ENCODE measurements around the gene UNC13C. TPM values are rescaled to one million over a fixed set of nuclear protein-coding genes. Genes with fewer than 3 reads are reported as not detected.

The UNC13C gene
- total RNA-seq, 1 experiment from 2014 or later, result not detected

GRCh38 chr15:54566654-54567053, 588.4 kb downstream of the UNC13C start:
- ATAC-seq (no peak), DNase-seq (ENCODE audit: low read depth, low spot score) (no peak)
- no peaks in the 10 kb centered on the region for H3K79me2 ChIP-seq (ENCODE audit: insufficient read depth, low read length)
- H3K9me3 ChIP-seq (ENCODE audit: control insufficient read depth in 1 of 2, insufficient read depth in 1 of 2, low read depth in 1 of 2, low read length in 2 of 2), result peaks cover 4 to 18% of the 10 kb centered on the region in 2 experiments; a peak in 3 of 4 replicates
- H3K9me2 ChIP-seq (ENCODE audit: insufficient read depth), result no peaks in the 10 kb centered on the region
- no peaks in the 10 kb centered on the region for H4K20me1 ChIP-seq (ENCODE audit: insufficient read depth)
- no peak overlapping the region for H3K4me3 ChIP-seq (replicated peaks in 1 of 2; ENCODE audit: low read depth in 1 of 2, low read length in 2 of 2)
- BruUV-seq (replicated peaks), result no TSS peak
- H3K9ac ChIP-seq (ENCODE audit: low read length), result no peak overlapping the region
- intact Hi-C loops (cut with micrococcal nuclease), result no loop called here
- H3K27ac ChIP-seq (ENCODE audit: low read depth, low read length), result no peak overlapping the region
- H3K36me3 ChIP-seq (ENCODE audit: control insufficient read depth in 1 of 2, insufficient read depth in 2 of 2, low read length in 2 of 2), result no peaks in the 10 kb centered on the region
- H3K27me3 ChIP-seq (ENCODE audit: insufficient read depth, low read length), result no peaks in the 10 kb centered on the region
- CTCF ChIA-PET, result no interaction called here
- no peak overlapping the region for H2AFZ ChIP-seq (ENCODE audit: low read depth, low read length, poor library complexity, severe bottlenecking)
- H3K4me2 ChIP-seq (ENCODE audit: low read length), result no peak overlapping the region
- RAD21 ChIA-PET (ENCODE audit: low non-redundant PET in 1 of 2, low total read pairs in 2 of 2, uncharacterized antibody in 2 of 2, unreplicated experiment in 2 of 2), result no interaction called here
- no peaks in the 10 kb centered on the region for H3K4me1 ChIP-seq (ENCODE audit: control insufficient read depth in 1 of 2, insufficient read depth in 2 of 2, low read length in 2 of 2)
- POLR2A ChIA-PET, result no interaction called here
- TF ChIP-seq MAX (IDR thresholded peaks at IDR 0.05) (no peak), TCF7L2 (IDR thresholded peaks at IDR 0.05; ENCODE audit: borderline replicate concordance, extremely low read depth, insufficient read depth, insufficient read length) (no peak), ZNF274 (IDR thresholded peaks at IDR 0.05; ENCODE audit: low read depth, low read length) (no peak), EZH2phosphoT487 (IDR thresholded peaks at IDR 0.05; ENCODE audit: borderline replicate concordance) (no peak), CEBPB (IDR thresholded peaks at IDR 0.05; ENCODE audit: low read depth) (no peak)

- Histone ChIP-seq H4K20me1 (ENCODE audit: insufficient read depth) (no peaks in the 10 kb centered on the region), H3K27ac (ENCODE audit: low read depth, low read length) (no peak overlapping the region), H3K4me1 (ENCODE audit: control insufficient read depth in 1 of 2, insufficient read depth in 2 of 2, low read length in 2 of 2) (no peaks in the 10 kb centered on the region), H2AFZ (ENCODE audit: low read depth, low read length, poor library complexity, severe bottlenecking) (no peak overlapping the region), H3K79me2 (ENCODE audit: insufficient read depth, low read length) (no peaks in the 10 kb centered on the region), H3K9me2 (ENCODE audit: insufficient read depth) (no peaks in the 10 kb centered on the region), H3K9ac (ENCODE audit: low read length) (no peak overlapping the region), H3K4me3 (replicated peaks in 1 of 2; ENCODE audit: low read depth in 1 of 2, low read length in 2 of 2) (no peak overlapping the region), H3K36me3 (ENCODE audit: control insufficient read depth in 1 of 2, insufficient read depth in 2 of 2, low read length in 2 of 2) (no peaks in the 10 kb centered on the region), H3K9me3 (ENCODE audit: control insufficient read depth in 1 of 2, insufficient read depth in 1 of 2, low read depth in 1 of 2, low read length in 2 of 2) (peaks cover 4 to 18% of the 10 kb centered on the region in 2 experiments; a peak in 3 of 4 replicates), H3K4me2 (ENCODE audit: low read length) (no peak overlapping the region), H3K27me3 (ENCODE audit: insufficient read depth, low read length) (no peaks in the 10 kb centered on the region)
- DNase-seq (ENCODE audit: low read depth, low spot score) (no peak), ATAC-seq (no peak)
- no peak for TF ChIP-seq FOSL1 (IDR thresholded peaks at IDR 0.05; ENCODE audit: low read depth)
- TF ChIP-seq MAX (IDR thresholded peaks at IDR 0.05), result no peak
- POLR2A ChIA-PET, result no interaction called here
- CTCF ChIA-PET, result no interaction called here
- RAD21 ChIA-PET (ENCODE audit: low non-redundant PET in 1 of 2, low total read pairs in 2 of 2, uncharacterized antibody in 2 of 2, unreplicated experiment in 2 of 2), result no interaction called here
- BruUV-seq (replicated peaks), result no TSS peak
- intact Hi-C loops (cut with micrococcal nuclease), result no loop called here
Observed at GRCh38 chr15:54567408-54568035, 589.3 kb downstream of the UNC13C start.

All from HCT116 (cell line).